K562 (cell line): ENCODE data around the gene SCAMP3. TPM values are rescaled to one million over a fixed set of nuclear protein-coding genes. Genes with fewer than 3 reads are reported as not detected.

Experiments used
- BCLAF1 ChIP-seq, 2 experiments: fragments of 450-650 bp in 1 of 2; IDR thresholded peaks; 2 replicates each; pipeline ENCODE4 v1.6.1; 2011 to 2017; ENCODE audit warnings: low read depth in 2 of 2, antibody characterized with exemption in 1 of 2, borderline replicate concordance in 1 of 2, low read length in 1 of 2, mild to moderate bottlenecking in 1 of 2, mixed read lengths in 1 of 2; ENCODE audit not compliant: control insufficient read depth in 1 of 2
- CTCF ChIP-seq, 3 experiments: IDR thresholded peaks in 2 of 3; conservative IDR thresholded peaks in 1 of 3; 2 replicates each; pipeline ENCODE4 v1.5.1; 2011 to 2012; ENCODE audit warnings: low read length in 3 of 3, mild to moderate bottlenecking in 3 of 3, control low read depth in 2 of 3, improper control_type of control experiment in 1 of 3, inconsistent platforms in 1 of 3, low read depth in 1 of 3, mixed read lengths in 1 of 3, moderate library complexity in 1 of 3; ENCODE audit not compliant: insufficient read depth in 2 of 3
- CTCFL ChIP-seq: IDR thresholded peaks from 2 replicates; pipeline ENCODE4 v1.6.1; 2011; ENCODE audit warnings: borderline replicate concordance, low read depth, mild to moderate bottlenecking, moderate library complexity, low read length; ENCODE audit not compliant: insufficient read depth, poor library complexity, severe bottlenecking
- HSF4 ChIP-seq: fragments of 250-450 bp; sonication (Bioruptor Pico); IDR thresholded peaks from 2 replicates; pipeline ENCODE4 v2.1.2; 2022; ENCODE audit warnings: mild to moderate bottlenecking, moderate library complexity, borderline replicate concordance
- KAT7 ChIP-seq: sonication (generic); formaldehyde crosslinking; IDR thresholded peaks from 2 replicates; pipeline ENCODE4 v1.8.0; 2022; ENCODE audit warnings: missing genetic modification reagents, mild to moderate bottlenecking, borderline replicate concordance
- NFIC ChIP-seq: fragments of 450-650 bp; IDR thresholded peaks from 2 replicates; pipeline ENCODE4 v1.6.1; 2017; ENCODE audit warnings: mild to moderate bottlenecking, inconsistent platforms
- RUNX1 ChIP-seq: sonication (generic); IDR thresholded peaks from 2 replicates; pipeline ENCODE4 v1.6.1; 2016; ENCODE audit warnings: antibody characterized with exemption, low read depth
- THRAP3 ChIP-seq: fragments of 450-650 bp; IDR thresholded peaks from 2 replicates; pipeline ENCODE4 v1.6.1; 2016; ENCODE audit warnings: mild to moderate bottlenecking, inconsistent platforms, borderline replicate concordance
- TRIM24 ChIP-seq, 2 experiments: fragments of 450-650 bp; IDR thresholded peaks; 2 replicates each; pipeline ENCODE4 v1.6.1; 2016
- ZNF407 ChIP-seq: fragments of 450-650 bp; IDR thresholded peaks from 2 replicates; pipeline ENCODE4 v1.6.1; 2016; ENCODE audit warnings: low read depth
- polyA plus RNA-seq, 8 experiments: library from polyadenylated mRNA; depleted of rRNA in 4 of 8; stranded (reverse) in 5 of 8; unstranded in 3 of 8; fragments of >200 nt; fragmentation: Nextera tagmentation in 2 of 8; fragmentation: Illumina TruSeq in 1 of 8; extraction: Ambion mirVana in 2 of 8; extraction: Trizol in 1 of 8; gene quantifications; 2 replicates each; pipeline versions ENCODE4 v1.2.1 to v1.2.3, GENCODE V29; 2011 to 2014; ENCODE audit warnings: inconsistent platforms in 1 of 8, missing spikeins in 1 of 8
- total RNA-seq, 7 experiments: library from RNA; depleted of rRNA in 6 of 7; stranded (reverse); fragments of >200 nt in 6 of 7; fragmentation: Illumina TruSeq in 2 of 7; extraction: Trizol in 2 of 7; gene quantifications; 2 replicates each; pipeline versions ENCODE4 v1.2.1 to v1.2.3, GENCODE V29; 2011 to 2021; ENCODE audit warnings: low replicate concordance in 1 of 7

Gene SCAMP3
- total and polyA plus RNA-seq, 9 of the 15 experiments (the other 6 are each of a cell fraction or from before 2014, with no cell fraction given): 14.2 to 131 (median 86.1) TPM

GRCh38 chr1:155250633-155251449 lies 11.3 kb downstream of the SCAMP3 start (continued):
- no peak for TF ChIP-seq ZNF407
- TF ChIP-seq RUNX1: no peak
- TF ChIP-seq BCLAF1 (IDR thresholded peaks at IDR 0.05; ENCODE audit: borderline replicate concordance in 1 of 2, control insufficient read depth in 1 of 2, low read depth in 2 of 2, low read length in 1 of 2): no peak
- TF ChIP-seq THRAP3: no peak
- TF ChIP-seq CTCF (IDR thresholded peaks at IDR 0.05 in 2 of 3, conservative IDR thresholded peaks at IDR 0.05 in 1 of 3; ENCODE audit: insufficient read depth in 2 of 3, low read depth in 1 of 3, low read length in 3 of 3): peak; percentile 100
- TF ChIP-seq TRIM24 (IDR thresholded peaks at IDR 0.05): no peak
- no peak for TF ChIP-seq NFIC
- no peak for TF ChIP-seq HSF4 (CRISPR knock-in tag)
- no peak for TF ChIP-seq KAT7 (CRISPR knock-in tag)
- TF ChIP-seq CTCFL: peak; percentile 64
